ENCODE data around the gene CREM. TPM values are rescaled to one million over a fixed set of nuclear protein-coding genes. Genes with fewer than 3 reads are reported as not detected.

The CREM gene
- 100 to 1,000 TPM in 1 of 2 donors, 10 to 100 TPM in 1; 74.3 to 147 TPM for total RNA-seq

GRCh38 chr10:35126530-35127288, at the start of gene CREM:
CREM (plus strand) TSS chr10:35126846; CDS start chr10:35137836, 10,990 bp downstream.

GRCh38 chr10:35090162-35090954, 36.3 kb upstream of the CREM start, which contains the start of gene CUL2:
CUL2 (minus strand) TSS chr10:35090341; CDS start chr10:35071317, 19,024 bp downstream.

Small RNA genes lying within 50 kb of the gene (small RNA-seq; reads per million reads assigned to genes)
- gene MIR3611 (2.4 to 6.8 reads per million in 2 donors), gene RNU6-1167P (0.13 to 1.1 reads per million in 2 donors), gene RNU6-794P (0 to 0.06 reads per million in 2 donors), gene RNU7-77P (0 reads per million in 2 donors)

Other genes with a start within 250 kb of the CREM start
- gene CUL2, start 36.5 kb upstream of the CREM start, total RNA-seq: 10 to 100 TPM; 25.8 to 29.3 TPM
- gene CCNY, start 209.7 kb downstream of the CREM start, total RNA-seq: 10 to 100 TPM; 22.4 to 24.3 TPM